Activated T-helper 1 cell treated with anti-CD3 and anti-CD28 coated beads, Interleukin-2, amount 50 U/mL, for 16 hours (primary cell): ENCODE measurements around the gene RETREG3.

Experiments
- DNase-seq, 2 donors: peaks; one replicate each; pipeline ENCODE4 v3.0.0-alpha.2; 2020; ENCODE audit warnings: low read depth in 1 of 2, low spot score in 1 of 2

Gene RETREG3

DNA sequence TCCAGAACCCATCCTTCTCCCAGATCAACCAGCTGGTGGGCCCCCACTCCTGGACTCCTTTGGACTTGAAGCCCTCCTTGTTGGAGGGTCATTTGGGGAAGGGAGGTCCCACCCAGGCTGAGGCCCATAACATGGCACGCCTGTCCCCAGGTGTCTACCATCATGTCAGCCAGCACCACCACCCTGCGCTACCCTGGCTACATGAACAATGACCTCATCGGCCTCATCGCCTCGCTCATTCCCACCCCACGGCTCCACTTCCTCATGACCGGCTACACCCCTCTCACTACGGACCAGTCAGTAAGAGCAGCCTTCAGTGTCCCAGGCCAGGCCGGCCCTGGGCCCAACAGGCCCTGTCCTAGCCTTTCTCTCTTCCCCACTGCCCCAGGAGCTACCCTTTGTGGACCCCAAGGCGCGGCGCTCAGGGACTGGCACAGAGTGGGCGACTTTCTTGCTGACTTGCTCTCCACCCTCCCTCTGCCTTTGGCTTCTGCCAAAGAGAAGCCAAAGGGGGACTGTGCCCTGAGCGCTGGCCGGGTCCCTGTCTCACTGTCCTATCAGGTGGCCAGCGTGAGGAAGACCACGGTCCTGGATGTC lies 4.6 kb upstream of the RETREG3 start:
- no peak for DNase-seq

DNA sequence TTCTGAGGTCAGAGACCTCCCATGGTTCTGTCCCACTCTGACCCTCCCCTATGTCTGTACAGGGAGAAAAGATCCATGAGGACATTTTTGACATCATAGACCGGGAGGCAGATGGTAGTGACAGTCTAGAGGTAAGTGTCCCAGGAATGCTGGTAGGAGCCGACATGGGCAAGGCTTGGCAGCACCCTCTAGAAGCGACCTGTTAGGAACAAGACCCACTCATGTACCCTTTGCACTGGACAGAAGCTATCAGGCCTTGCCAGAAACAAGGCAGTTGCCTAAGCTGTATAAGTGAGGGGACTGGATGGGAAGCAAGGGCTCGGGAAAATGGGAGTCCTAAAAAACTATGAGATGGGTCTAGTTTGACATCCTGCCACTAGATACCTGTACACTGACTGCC lies 2.8 kb upstream of the RETREG3 start:
- no peak for DNase-seq

DNA sequence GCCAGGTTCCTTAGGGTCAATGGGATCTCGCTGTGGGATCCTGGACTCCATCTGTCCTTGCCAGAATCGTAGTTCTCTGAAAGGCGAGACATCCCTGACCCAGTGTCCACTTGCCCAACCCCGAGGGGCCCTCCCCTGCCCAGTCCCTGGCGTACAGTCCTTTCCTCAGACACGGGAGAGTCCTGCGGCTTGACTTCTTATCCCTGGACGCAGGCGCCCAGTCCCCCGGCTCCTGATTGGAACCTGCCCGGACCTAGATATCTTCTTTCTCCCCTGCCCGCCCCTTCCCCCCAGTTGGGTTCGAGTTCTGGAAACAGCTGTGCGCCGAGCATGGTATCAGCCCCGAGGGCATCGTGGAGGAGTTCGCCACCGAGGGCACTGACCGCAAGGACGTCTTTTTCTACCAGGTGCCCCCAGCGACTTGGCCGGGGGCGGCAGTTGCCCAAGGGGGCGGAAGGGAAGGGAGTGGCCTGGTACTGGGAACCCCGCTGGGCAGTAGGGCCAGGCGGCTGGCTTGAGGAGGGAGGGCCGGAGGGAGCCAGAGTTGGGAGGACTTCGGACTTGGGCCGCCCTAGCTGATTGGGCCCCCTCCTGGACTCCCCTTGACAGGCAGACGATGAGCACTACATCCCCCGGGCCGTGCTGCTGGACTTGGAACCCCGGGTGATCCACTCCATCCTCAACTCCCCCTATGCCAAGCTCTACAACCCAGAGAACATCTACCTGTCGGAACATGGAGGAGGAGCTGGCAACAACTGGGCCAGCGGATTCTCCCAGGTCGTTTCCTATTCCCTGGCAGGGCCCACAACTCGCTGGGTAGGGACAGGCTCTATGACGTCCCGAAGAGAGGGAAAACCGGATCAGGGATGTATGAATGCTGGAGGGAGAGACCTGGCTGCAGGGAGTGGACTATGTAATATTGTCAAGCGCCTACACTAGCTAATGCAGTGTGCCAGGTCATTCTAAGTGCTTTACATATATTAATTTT lies 934 bp upstream of the RETREG3 start:
- DNase-seq = peak; percentile 2 to 4

DNA sequence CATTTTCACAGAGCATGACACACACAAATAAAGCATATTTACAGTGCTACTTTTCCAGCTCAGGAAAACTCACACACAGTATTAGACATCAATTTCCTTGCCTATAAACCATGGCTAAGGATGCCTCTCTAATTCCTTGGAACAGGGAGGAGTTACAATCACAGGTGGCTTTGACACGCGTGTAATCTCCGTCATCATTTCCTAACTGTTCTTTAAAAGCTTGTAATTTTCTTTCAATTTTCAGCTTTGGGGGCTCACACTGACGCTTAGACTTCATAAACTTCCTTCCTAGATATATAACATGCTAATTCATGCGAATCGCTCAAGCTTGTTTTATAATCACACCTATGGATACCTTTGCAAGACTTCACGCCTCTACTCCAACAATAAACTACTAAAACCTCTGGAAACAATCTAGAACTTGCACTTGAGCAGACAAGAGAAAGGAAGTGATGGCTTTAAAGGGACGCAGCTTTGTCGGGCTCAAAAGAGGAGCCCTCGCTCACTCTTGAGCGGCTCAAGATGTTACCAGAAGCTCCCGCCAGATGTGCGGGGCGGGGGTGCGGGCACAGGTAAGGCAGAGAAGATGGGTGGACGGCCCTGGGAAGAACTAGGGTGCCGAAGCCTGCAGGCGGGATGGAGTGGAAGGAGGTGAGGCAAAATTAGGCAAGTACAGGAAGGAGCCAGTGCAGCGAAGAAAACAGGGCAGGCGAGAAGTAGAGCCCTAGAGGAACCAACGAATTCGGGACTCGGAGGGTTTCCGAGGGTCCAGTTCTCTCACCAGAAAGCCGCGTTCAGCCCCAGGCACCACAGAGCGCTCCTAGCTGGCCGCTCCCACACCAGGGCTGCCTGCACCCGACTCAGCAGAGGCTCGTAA lies 631 bp downstream of the RETREG3 start:
- no peak for DNase-seq

DNA sequence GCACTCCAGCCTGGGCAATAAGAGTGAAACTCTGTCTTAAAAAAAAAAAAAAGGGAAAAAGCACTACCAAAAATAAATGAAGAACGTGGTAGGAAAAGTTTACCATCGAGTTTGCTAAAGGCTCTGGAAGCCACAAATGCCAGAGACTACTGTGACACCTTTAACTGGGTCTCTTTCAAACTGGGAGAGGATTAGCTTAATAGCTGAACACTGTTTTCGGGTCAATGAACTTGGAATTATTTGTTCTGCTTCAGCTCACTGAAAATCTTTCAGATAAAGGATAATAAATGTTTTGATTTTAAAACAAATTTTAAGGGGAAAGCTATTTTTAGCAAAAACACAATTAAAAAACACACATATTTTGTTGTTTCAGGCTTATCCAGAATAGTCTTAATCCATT lies 1.4 kb downstream of the RETREG3 start:
- no peak for DNase-seq

DNA sequence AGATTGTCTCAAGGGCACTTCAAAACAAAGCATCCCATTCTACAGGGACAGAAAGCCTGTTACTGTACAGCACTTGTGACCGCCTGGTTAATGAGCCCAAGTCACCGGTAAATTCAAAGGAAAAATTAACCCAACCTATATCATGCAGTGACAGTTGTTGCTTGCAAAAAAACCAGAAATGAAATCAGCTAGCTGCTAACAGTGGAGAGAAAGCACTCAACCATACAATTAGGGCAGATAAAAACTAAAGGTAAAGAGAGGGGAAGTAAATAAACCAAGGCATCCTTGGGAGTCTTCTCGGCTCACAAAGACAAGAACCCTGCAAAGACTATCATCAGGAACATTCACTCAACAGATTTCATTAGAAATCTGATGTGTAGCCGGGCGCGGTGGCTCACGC lies 5.9 kb downstream of the RETREG3 start:
- no peak for DNase-seq

DNA sequence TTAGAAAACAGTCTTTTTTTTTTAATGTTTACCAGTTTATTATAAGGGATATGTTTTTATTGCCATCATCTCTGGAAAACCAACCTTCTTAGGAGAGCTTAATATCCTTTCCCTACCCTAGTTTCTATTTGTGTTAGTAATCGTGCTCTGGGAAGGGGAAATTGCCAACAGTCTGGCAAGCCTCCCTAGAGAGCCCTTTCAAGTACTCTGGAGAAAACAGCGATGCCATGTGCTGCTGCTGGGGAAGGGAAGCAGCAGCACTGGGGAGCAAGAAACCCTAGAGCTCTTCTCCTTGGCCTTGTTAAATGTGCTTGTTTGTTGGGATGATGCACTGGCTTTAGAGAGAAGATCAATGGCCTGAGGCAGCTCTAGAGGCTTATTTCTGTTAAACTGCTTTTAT lies 10.3 kb downstream of the RETREG3 start:
- DNase-seq = no peak

DNA sequence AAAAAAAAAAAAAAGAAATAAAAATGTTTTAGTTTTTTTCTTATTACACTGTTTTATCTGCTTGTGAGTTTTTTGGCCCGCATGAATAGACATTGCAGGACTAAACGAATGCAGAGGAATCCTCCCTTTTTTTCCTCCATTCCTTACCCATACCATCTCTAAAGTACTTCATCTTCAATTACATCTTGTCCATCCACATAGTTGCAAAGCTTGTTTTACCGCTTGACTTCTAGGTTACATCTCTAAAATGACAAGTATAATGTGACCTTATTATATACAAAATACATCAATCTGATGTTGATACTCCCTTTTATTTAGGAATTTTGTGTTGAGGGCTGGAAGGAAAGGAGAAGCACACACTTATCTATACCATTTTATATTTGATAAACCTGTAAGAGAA lies 12.8 kb downstream of the RETREG3 start:
- no peak for DNase-seq

DNA sequence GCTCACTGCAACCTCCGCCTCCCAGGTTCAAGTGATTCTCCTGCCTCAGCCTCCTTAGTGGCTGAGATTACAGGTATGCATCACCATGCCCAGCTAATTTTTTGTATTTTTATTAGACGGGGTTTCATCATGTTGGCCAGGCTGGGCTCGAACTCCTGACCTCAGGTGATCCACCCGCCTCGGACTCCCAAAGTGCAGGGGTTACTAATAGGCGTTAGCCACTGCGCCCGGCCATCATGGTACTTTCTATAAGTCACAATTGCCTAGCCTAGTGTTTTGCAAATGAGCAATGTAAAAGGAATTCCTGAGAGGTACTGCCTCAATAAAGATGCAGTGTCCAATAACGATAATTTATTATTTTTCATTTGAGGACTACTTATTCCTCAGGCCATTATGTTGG lies 17.8 kb downstream of the RETREG3 start:
- DNase-seq = no peak

DNA sequence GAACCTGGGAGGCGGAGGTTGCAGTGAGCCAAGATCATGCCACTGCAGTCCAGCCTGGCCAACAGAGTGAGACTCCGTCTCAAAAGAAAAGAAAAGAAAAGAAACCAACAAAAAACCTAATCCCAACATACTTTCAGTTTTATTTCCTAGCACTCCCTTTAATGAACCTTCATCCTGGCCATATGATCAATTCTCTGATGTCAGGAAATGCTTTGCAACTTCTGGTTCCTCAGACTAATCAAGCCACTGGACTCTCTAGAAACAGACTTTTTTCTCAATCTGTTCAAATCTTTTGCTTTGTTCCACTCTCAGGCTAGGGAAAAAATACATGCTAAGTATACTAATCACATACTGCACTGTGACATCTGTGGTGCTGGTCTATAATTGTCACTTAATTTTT lies 18.3 kb downstream of the RETREG3 start:
- DNase-seq = no peak

DNA sequence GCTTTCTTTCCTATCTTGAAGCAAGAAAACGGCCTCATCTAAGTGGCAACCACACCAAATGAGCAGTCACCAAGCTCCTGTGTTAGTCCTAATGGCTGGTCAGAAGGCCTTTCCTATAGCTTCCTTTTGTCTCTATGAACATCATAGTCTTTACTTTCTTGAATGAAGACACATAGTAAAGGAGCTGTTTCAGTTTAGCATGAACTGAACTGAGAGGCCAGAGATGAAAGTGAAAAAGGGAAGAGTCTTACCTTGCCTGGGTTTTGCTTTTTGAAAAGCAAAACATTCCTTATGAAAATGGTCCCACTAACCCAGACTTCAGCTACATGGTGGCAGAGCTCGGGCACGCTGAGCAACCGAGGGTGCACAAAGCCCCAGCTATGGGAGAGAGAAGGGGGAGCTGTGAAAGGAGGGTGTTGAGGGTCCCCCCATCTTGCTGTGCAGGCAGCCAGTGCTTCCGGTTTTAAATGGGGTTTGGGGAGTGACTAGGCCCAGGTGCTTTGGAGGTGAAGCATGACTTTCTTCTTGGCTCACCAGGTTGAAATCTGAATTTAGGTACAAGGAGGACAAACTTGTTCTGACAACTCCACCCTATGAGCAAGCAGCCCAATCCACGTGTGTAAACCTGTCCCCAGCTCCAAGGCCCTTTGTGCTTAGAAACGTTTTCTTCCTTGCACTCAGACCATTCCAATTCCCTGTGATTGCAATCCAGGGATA lies 22.5 kb downstream of the RETREG3 start:
- no peak for DNase-seq

DNA sequence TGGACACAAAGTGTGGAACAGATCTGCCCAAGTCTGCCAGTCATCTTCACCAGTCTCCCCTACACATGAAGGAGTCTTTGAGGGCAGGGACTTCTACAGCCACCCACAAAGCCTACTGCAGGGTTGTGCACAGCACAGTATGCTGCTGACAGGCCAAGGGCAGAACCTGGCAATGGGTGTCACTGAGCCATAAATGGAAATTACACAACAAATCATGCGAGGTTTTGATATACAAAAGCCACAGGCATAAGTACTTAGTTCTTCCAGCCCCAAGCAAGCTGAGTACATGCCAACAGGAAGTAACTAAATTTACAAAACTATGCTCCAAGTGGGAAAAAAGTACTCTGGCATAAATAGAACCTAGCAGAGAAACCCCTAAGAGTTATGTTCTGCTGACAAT lies 23.8 kb downstream of the RETREG3 start:
- DNase-seq = no peak

DNA sequence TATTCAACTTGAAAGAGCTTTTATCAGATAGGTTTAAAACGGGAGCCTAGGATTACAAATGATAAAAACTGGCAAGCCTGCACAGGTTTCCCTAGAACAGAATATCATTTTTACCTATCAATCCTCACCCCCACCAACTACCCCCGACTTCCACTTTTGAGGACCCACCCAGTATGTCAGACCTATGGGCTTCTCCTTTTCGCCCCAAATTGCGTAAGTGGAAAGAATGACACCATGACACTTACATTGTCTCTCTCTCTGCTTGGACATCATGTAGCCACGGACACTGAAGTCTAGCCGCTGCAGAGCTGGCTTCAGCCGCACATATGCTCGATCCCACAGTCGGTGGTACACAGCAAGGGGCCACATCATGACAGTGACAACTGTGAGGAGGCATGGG lies 24.3 kb downstream of the RETREG3 start:
- DNase-seq = no peak

DNA sequence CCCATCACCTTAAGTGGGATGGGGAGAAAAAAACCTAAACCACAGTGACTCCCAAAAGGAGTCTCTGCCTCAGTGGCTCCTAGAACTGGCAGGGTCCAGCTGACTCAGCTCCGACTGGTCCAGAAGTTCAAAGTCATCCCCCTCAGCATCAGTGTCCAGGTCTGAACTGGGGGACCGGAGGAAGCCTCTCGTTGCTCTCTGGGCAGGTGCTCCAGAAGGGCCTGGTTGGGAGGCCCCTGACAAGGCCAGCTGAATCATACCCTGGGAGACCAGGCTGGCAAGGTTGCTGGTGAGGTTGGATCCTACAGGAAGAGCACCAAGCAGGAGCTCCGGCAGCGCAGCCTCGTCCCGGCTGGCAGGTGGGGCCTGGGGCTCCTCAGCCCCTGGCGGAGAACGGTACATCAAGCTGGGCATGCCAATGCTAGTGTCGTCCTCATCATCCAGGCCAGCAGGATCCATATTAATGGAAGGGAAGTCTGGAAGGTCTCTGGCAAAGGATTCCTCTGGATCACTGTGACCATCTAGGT lies 27.4 kb downstream of the RETREG3 start:
- DNase-seq = no peak

DNA sequence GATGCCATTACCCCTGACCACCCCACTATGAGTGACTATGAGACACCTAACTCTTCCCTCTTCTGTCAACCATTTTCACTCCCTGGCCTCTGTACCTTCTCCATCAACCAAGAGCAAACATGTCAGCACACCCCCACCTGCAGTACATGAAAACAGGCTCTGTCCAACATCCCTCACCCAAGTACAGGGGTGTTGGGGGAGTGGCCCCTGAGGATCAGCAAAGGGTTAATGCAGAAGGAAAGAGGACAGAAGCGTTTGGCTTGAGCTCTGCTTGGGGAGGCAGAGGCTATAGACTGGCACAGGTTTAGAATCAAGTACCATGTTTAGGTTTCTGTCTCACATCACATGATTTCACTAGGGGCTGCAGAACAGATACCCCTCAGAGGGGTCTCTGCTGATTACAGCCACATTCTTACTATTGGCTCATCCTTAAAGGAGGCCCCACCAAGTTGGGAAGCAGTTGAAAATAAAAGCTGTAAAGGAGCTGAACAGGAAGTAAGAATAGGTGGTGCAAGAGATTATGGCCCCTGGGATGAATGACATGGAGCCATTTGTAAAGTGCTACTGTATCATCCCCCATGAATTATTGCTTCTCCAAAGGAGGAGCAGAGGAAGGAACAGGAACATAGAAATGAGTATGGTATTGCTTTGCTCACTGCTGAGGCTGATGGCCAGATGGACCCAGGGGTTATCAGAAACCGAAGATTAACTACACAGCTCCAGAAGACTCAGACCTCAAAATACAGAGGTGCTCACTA lies 29.2 kb downstream of the RETREG3 start:
- no peak for DNase-seq

DNA sequence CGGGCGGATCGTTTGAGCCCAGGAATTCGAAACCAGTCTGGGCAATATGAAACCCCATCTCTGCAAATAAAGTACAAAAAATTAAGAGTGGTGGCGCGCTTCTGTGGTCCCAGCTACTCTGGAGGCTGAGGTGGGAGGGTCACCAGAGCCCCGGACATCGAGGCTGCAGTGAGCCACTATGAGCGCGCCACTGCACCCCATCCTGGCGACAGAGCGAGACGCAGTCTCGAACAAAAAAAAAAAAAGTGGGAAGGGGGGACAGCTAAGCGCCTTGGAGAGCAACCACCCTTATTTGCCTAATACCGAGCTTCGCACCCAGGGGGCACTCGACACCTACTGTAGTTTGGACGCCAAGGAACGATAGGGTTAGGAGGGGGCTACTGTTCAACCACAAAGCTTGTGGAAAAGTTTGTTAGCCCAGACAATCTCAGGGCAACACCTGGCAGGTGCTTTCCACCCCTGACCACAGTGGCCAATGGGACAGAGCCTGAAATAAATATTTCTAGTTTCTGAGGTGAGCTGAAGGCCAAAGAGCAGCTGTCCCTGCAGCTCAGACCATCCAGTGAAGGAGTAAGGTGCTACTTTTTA lies 30.8 kb downstream of the RETREG3 start:
- peak in 1 of 2 donors; percentile 43 for DNase-seq

DNA sequence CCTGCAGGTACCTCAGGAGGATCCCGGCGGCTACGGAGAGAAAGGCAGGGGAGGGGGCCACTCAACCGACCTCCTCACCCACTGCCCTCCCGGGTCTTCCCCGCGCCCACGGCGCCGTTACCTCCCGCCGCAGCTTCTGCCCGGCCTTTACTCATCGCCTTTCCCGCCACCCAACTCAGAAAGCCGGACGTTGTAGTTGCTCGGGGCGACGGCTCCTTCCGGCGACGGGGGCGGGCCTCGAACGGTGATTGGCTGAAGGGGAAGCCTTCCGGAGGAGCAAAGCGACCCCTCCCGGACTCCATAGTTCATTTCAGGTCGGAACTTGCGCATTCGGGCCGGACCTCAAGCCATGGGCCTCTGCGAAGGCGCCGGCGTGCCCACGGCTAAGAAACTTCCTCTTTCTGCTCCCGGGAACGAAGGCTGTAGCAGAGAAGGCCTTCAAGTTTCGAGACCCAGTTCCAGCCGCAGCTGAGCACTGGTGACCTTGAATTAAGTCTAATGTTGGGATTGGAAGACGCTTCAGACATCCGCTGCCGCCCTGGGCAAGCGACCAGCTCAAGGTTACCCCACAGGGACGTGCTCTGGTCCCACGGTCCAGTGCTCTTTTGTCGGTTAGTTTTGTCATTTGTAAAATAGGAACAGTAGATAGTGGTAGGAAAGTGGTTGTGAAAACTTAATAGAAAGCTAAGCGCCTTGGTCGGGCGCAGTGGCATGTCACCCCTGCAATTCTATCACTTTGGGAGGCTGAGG lies 31.5 kb downstream of the RETREG3 start, which contains the start of gene PSMC3IP:
PSMC3IP (minus strand) TSS at position 198 of the 750 bp plus-strand sequence; CDS start at position 155, 43 bp downstream.
- peak; percentile 83 to 88 for DNase-seq

DNA sequence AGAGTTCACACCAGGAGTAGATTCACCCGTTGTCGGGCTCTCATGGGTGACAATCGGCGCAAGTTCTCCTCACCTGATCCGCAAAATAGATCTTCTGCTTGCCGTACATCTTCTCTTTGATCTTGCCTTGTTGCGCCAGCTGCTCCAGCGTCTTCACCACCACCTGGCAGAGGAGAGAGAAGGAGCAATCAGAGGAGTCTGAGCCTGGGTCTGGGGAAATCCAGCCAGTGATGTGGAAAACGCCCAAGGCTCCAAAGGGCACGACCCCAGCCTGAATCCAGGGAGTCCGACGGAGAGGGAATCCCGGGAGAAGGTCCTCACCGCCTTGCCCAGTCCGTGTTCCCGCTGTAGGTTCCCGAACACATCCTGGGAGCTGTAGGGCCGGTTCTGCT lies 32.0 kb downstream of the RETREG3 start:
- no peak for DNase-seq

DNA sequence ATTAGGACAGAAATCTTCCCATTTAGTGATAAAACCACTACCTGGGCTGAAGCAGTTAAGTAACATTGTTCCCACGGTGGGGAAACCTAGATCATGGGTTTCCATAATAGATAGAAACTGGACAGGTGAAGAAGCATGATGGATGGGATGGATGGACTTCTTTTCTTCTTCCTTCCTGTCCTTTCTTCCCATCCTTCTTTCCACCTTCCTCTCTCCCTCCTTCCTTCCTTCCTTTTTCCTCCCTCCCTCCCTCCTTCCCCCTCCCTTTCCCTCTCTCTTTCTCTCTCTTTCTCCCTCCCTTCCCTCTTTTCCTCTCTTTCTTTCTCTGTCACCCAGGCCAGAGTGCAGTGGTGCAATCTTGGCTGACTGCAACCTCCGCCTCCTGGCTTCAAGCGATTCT lies 34.7 kb downstream of the RETREG3 start:
- no peak for DNase-seq
